Activated CD8-positive, alpha-beta T cell treated with anti-CD3 and anti-CD28 coated beads, Interleukin-2, amount 10 ng/mL, durations not matched to agents 7 days and 5 days (primary cell): ENCODE measurements around the gene CLK2. TPM values are rescaled to one million over a fixed set of nuclear protein-coding genes. Genes with fewer than 3 reads are reported as not detected.

Source experiments
- ATAC-seq: fragments of 150-1000 bp; cut with Tn5 transposase; one replicate; pipeline ENCODE4 v1.10.0; 2021; ENCODE audit warnings: moderate library complexity
- CTCF ChIA-PET: fragments of 350-600 bp; sonication (Branson Sonifier 250); formaldehyde crosslinking; loops from one replicate; lab custom pipeline; 2021; ENCODE audit warnings: antibody characterized with exemption; lab: Charles Lee
- POLR2A ChIA-PET: fragments of 350-600 bp; sonication (Branson Sonifier 250); formaldehyde crosslinking; loops from one replicate; lab custom pipeline; 2021; ENCODE audit warnings: antibody characterized with exemption; lab: Charles Lee
- DNase-seq: peaks from one replicate; pipeline ENCODE4 v3.0.0-alpha.2; 2020
- H3K27ac Mint-ChIP-seq: one replicate; pipeline ENCODE4 v1.8.0; 2021; ENCODE audit warnings: mild to moderate bottlenecking, mixed read lengths
- H3K27me3 Mint-ChIP-seq: one replicate; pipeline ENCODE4 v1.8.0; 2021; ENCODE audit warnings: low read depth, mixed read lengths
- H3K36me3 Mint-ChIP-seq: one replicate; pipeline ENCODE4 v1.8.0; 2021; ENCODE audit warnings: low read depth, mixed read lengths
- H3K4me1 Mint-ChIP-seq: one replicate; pipeline ENCODE4 v1.8.0; 2021; ENCODE audit warnings: low read depth, mixed read lengths
- H3K4me3 Mint-ChIP-seq: one replicate; pipeline ENCODE4 v1.8.0; 2021; ENCODE audit warnings: mild to moderate bottlenecking, mixed read lengths
- H3K9me3 Mint-ChIP-seq: one replicate; pipeline ENCODE4 v1.8.0; 2022; ENCODE audit warnings: mixed read lengths; ENCODE audit not compliant: insufficient read depth
- total RNA-seq, 2 experiments: library from RNA; stranded (reverse); gene quantifications; one replicate each; pipeline ENCODE4 v1.2.3, GENCODE V29; 2021

Gene CLK2
- total RNA-seq, 2 experiments from 2014 or later: 101 to 104 TPM

DNA sequence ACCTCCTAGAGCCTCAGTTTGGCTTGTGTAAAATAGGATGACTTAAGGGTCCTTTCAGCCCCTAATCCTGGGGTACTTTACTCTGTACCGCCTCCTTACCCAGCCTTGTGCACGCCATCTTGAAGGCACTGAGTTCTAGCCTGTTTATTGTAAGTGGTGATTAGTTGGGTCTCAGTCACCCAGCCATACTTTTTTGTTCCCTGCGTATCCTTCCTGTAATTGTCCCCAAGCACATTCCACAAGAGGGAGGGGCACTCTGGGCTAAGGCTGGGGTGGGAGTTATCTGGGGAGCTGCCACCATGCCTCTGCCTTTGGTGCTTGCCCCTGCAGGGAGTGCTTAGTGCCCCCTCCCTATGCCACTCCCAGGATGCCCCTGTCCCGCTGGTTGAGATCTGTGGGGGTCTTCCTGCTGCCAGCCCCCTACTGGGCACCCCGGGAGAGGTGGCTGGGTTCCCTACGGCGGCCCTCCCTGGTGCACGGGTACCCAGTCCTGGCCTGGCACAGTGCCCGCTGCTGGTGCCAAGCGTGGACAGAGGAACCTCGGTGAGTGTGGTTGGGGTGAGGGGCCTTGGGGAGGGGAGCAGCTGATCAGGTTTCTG lies 36.2 kb upstream of the CLK2 start:
- peaks cover 42% of the 10 kb centered on the region for H3K4me1 Mint-ChIP-seq
- no peaks in the 10 kb centered on the region for H3K9me3 Mint-ChIP-seq
- H3K36me3 Mint-ChIP-seq: peaks cover 45% of the 10 kb centered on the region
- H3K27me3 Mint-ChIP-seq: no peaks in the 10 kb centered on the region
- peak overlapping the region; percentile 93 for H3K27ac Mint-ChIP-seq
- CTCF ChIA-PET: interaction anchor here (0.6 kb wide), 1 partner anchor 59 kb away, joined by 3 read pairs; no protein-coding TSS in a partner anchor
- no peak for DNase-seq
- POLR2A ChIA-PET: interaction anchor here (0.6 to 1.1 kb wide), 2 partner anchors 14 to 584 kb away, joined by 3 to 6 read pairs; no protein-coding TSS in a partner anchor
- ATAC-seq: no peak
- H3K4me3 Mint-ChIP-seq: peak overlapping the region; percentile 98

DNA sequence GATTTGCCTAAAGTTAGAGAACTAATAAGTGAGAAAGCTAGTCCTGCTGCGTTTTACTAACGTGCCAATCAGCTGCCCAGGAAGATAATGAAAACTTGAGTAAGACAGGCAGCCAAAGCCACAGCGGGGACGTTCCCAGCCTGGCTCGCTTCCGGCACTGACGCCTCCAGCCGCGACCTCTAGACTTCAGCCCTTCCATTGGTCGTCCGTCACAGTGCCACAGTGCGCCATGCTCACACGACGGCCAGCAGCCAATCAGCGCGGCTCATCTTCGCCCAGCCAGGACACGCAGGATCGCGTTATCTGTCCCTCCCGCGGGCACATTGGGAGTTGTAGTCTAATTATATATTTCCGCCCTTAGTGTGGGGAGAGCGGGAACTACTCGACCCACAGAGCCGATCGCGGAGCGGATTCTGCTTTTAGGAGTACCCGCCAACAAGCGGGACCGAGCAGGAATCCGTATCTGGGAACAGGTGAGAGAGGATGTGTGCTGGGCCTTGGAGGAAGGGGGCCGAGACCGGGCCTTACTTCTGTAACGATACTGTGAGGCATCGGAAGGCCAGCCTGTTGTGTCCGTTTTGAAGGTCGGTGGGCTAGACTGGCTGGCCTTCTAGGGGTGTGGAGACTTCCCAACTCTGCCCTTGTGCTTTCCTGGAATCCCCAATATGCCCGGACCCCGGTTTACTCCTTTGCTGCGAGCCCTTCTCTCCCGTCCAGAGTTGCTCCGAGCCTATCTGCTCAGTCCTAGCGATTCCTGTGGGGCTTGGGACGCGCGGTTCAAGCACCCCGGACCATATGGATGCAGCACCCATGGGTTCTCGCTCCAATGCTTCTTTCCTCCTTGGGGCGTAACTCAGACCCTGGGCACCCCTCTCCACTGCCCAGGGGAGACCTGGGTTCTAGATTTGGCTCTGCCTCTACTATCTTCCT lies 35.5 kb upstream of the CLK2 start, which contains the start of gene FDPS:
TSS of gene FDPS (plus strand) at position 374 of the 930 bp plus-strand sequence. CDS start 924 bp downstream, outside the sequence.
- peak within 1 kb of the TSS; percentile 93 for H3K27ac Mint-ChIP-seq
- DNase-seq: peak; percentile 99
- ATAC-seq: peak; percentile 99
- H3K9me3 Mint-ChIP-seq: no peaks in the 10 kb centered on the region
- peak within 1 kb of the TSS; percentile 98 for H3K4me3 Mint-ChIP-seq
- POLR2A ChIA-PET: interaction anchor here (0.6 to 1.9 kb wide), 8 partner anchors 12 to 80 kb away, joined by 3 to 14 read pairs (median 4); partner anchors contain the start of genes CLK2 and RUSC1
- H3K27me3 Mint-ChIP-seq: no peaks in the 10 kb centered on the region
- peaks cover 40% of the 10 kb centered on the region for H3K36me3 Mint-ChIP-seq
- CTCF ChIA-PET: interaction anchor here (0.6 to 7.2 kb wide), 7 partner anchors 14 to 291 kb away, joined by 3 to 81 read pairs (median 5); partner anchors contain the start of genes RUSC1, SCAMP3 and TRIM46
- peaks cover 42% of the 10 kb centered on the region for H3K4me1 Mint-ChIP-seq

DNA sequence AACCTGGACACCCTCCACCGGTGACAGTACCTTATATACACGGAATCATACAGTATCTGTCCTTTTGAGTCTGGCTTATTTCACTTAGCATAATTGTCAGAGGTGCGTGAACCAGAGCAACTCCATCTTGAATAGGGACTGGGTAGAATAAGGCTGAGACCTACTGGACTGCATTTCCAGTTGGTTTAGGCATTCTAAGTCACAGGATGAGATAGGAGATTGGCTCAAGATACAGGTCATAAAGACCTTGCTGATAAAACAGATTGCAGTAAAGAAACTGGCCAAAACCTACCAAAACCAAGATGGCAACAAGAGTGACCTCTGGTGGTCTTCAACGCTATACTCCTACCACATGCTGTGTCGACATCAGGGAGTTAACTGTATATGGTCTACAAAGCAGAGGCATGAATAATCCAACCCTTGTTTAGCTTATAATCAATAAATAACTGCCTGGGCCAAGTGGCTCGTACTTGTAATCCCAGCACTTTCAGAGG lies 34.0 kb upstream of the CLK2 start:
- DNase-seq: no peak
- peaks cover 2% of the 10 kb centered on the region for H3K27me3 Mint-ChIP-seq
- POLR2A ChIA-PET: interaction anchor here (0.8 to 1.9 kb wide), 5 partner anchors 16 to 79 kb away, joined by 3 to 14 read pairs (median 4); partner anchors contain the start of gene SCAMP3

DNA sequence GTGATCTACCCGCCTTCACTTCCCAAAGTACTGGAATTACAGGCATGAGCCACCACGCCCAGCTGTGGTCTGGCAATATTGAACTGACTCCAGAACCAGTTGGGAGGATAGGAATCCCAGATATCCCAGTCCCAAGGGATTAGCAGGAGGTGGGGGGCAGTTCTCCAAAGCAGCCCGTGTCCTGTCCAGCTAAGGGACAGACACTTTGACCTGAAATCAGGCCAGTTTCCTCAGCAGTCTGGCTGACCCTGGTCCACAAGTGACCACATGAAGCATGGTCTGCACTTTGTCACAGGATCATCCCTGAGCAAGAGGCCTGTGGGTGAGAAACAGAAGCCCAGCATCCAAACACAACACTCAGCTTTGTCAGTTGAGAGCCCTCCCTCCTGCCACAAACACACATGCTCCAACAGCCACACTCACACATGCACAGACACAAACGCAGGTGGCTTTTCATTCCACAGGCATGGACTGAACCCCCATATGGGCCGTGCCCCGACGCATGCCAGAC lies 32.6 kb upstream of the CLK2 start:
- ATAC-seq (no peak), DNase-seq (no peak)
- peak overlapping the region; percentile 10 for H3K4me3 Mint-ChIP-seq
- peaks cover 5% of the 10 kb centered on the region for H3K27me3 Mint-ChIP-seq
- CTCF ChIA-PET: interaction anchor here (7.2 kb wide), 1 partner anchor 55 kb away, joined by 81 read pairs; no protein-coding TSS in a partner anchor
- peaks cover 16% of the 10 kb centered on the region for H3K36me3 Mint-ChIP-seq
- POLR2A ChIA-PET: interaction anchor here (1.7 kb wide), 1 partner anchor 44 kb away, joined by 5 read pairs; the partner anchor contains the start of gene SCAMP3
- H3K9me3 Mint-ChIP-seq: no peaks in the 10 kb centered on the region
- peak overlapping the region; percentile 64 for H3K27ac Mint-ChIP-seq
- H3K4me1 Mint-ChIP-seq: peaks cover 21% of the 10 kb centered on the region

More for the DNA sequence above, 34.0 kb upstream of the CLK2 start:
- CTCF ChIA-PET: interaction anchor here (0.7 to 7.2 kb wide), 10 partner anchors 9 to 233 kb away, joined by 3 to 81 read pairs (median 4); partner anchors contain the start of genes CLK2, RUSC1 and TRIM46
- Mint-ChIP-seq H3K27ac (peak overlapping the region; percentile 93), H3K4me3 (peak overlapping the region; percentile 57), H3K36me3 (peaks cover 27% of the 10 kb centered on the region), H3K9me3 (no peaks in the 10 kb centered on the region), H3K4me1 (peaks cover 32% of the 10 kb centered on the region)
- ATAC-seq: no peak

DNA sequence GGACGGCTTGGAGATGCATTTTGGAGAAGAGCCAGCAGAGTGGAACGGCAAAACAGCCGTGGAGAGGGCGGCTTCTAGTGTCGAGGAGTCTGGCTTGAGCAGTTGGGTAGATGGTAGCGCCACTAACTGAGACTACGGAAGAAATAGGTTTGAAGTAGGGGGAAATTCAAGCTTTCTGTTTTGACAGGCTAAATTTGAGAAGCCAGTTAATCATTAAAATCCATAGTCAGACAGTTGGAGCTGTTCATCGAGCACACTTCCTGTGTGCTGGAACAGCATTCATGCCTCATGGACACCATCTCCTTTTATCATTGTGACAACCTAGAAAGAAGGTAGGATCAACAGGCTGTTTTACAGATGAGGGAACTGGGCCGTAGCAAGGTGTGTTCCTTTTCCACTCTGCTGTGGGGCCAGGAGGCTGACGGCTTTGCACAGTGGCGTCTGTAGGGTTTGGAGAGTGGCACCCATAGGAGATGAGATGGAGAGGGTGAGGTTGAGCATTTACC lies 31.3 kb upstream of the CLK2 start:
- no peaks in the 10 kb centered on the region for H3K9me3 Mint-ChIP-seq
- POLR2A ChIA-PET: no interaction called here

DNA sequence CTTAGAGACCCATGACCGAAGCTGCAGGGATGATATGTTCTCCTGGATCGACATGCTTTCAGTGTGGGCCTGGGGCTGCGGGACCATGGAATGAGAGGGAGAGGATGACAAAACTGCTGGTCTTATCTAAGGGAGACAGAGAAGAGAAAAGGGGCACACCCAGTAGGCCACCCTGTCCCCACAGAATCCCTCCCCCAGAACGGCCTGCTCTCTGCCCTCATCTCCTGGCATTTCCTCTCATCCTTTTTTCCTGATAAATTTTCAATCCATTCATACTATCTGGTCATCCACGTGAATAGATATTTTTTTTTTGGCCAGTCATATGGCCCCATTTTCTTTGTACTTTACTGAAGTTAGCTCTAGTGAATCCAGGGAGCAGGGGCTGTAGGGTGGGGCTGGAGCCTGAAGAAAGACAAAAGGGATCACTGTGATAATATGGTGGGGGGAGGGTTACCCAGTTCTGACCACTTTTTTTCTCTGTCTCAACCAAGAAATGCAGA lies 28.1 kb upstream of the CLK2 start, which contains the start of gene PKLR:
TSS of gene PKLR (minus strand) at position 97 of the 500 bp plus-strand sequence. CDS start at position 54, 43 bp downstream.
- Mint-ChIP-seq H3K27ac (no peak within 1 kb of the TSS), H3K9me3 (no peaks in the 10 kb centered on the region), H3K4me1 (no peaks in the 10 kb centered on the region), H3K36me3 (no peaks in the 10 kb centered on the region), H3K27me3 (peaks cover 17% of the 10 kb centered on the region), H3K4me3 (no peak within 1 kb of the TSS)
- ChIA-PET POLR2A (interaction anchor here (0.6 to 1.1 kb wide), 2 partner anchors 12 to 16 kb away, joined by 3 read pairs; no protein-coding TSS in a partner anchor), CTCF (interaction anchor here (1.8 kb wide), 1 partner anchor 51 kb away, joined by 4 read pairs; no protein-coding TSS in a partner anchor)
- no peak for ATAC-seq
- no peak for DNase-seq

More for the DNA sequence above, 31.3 kb upstream of the CLK2 start:
- peaks cover 6% of the 10 kb centered on the region for H3K36me3 Mint-ChIP-seq
- DNase-seq (no peak), ATAC-seq (no peak)
- H3K4me3 Mint-ChIP-seq: no peak overlapping the region
- H3K27ac Mint-ChIP-seq: no peak overlapping the region
- H3K4me1 Mint-ChIP-seq: peaks cover 10% of the 10 kb centered on the region
- peaks cover 5% of the 10 kb centered on the region for H3K27me3 Mint-ChIP-seq
- CTCF ChIA-PET: interaction anchor here (7.2 kb wide), 1 partner anchor 54 kb away, joined by 81 read pairs; no protein-coding TSS in a partner anchor

DNA sequence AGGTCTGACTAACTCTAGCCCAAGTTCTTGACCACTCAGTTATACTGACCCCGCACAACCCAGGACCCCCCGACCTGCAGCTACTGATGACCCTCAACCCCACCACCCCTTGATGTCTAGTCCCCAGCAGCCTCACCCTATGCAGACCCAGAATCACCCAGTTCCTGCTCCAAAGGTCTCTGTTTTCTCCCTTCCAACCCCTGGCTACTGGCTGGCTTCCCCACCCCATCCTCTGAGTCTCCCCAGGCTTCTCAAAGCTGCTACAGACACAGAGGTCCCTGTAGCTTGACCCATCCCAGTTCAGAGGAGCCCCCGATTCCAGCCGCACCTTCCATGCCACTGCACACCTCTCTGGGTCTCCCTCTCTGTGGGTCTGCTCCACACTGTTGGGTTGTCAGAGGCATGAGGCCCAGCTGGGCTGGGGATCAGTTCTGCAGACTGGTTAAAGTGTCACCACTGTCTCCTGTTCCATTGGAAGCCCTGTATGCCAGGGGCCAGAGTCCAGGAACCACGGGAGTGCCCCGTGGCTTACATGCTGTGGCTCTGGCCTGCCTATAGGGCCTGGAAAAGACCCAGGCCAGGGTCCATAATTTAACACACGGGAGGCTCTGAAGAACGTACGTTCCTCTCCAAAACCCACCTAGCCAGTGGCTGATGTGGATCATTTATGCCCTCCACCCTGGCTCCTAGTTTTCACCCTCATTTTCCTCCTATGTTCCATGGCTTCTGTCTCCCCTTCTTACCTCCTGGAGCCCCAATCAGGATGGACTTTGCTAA lies 27.4 kb upstream of the CLK2 start:
- H3K4me3 Mint-ChIP-seq: no peak overlapping the region
- H3K27ac Mint-ChIP-seq: no peak overlapping the region
- DNase-seq (no peak), ATAC-seq (no peak)
- no peaks in the 10 kb centered on the region for H3K9me3 Mint-ChIP-seq
- H3K36me3 Mint-ChIP-seq: no peaks in the 10 kb centered on the region
- ChIA-PET CTCF (interaction anchor here (1.7 to 1.8 kb wide), 2 partner anchors 22 to 51 kb away, joined by 4 to 7 read pairs; no protein-coding TSS in a partner anchor), POLR2A (interaction anchor here (1.1 kb wide), 1 partner anchor 17 kb away, joined by 3 read pairs; no protein-coding TSS in a partner anchor)
- H3K4me1 Mint-ChIP-seq: no peaks in the 10 kb centered on the region
- H3K27me3 Mint-ChIP-seq: peaks cover 22% of the 10 kb centered on the region

DNA sequence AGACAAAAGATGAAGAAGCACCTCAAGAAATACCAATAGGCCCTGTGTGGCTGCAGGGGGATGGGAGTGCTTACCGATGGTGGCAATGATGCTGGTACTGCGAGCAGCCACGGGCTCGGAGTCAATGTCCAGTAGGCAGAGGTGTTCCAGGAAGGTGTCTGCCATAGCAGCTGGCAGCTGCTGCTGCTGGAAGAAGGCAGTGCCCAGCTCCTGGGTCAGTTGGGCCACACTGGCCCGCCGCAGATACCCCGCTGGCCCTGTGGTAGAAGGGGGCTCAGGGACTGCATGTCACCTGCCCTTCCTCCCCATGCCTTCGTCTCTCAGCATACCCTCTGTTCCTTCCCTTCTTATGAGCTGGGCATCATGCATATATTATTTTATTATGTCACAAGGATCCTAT lies 26.7 kb upstream of the CLK2 start:
- H3K4me1 Mint-ChIP-seq: peaks cover 3% of the 10 kb centered on the region
- H3K4me3 Mint-ChIP-seq: no peak overlapping the region
- no peak for ATAC-seq
- CTCF ChIA-PET: interaction anchor here (1.7 to 1.8 kb wide), 2 partner anchors 23 to 50 kb away, joined by 4 to 7 read pairs; no protein-coding TSS in a partner anchor
- no peak for DNase-seq
- no peak overlapping the region for H3K27ac Mint-ChIP-seq
- peaks cover 27% of the 10 kb centered on the region for H3K27me3 Mint-ChIP-seq
- POLR2A ChIA-PET: no interaction called here
- no peaks in the 10 kb centered on the region for H3K9me3 Mint-ChIP-seq
- H3K36me3 Mint-ChIP-seq: no peaks in the 10 kb centered on the region

DNA sequence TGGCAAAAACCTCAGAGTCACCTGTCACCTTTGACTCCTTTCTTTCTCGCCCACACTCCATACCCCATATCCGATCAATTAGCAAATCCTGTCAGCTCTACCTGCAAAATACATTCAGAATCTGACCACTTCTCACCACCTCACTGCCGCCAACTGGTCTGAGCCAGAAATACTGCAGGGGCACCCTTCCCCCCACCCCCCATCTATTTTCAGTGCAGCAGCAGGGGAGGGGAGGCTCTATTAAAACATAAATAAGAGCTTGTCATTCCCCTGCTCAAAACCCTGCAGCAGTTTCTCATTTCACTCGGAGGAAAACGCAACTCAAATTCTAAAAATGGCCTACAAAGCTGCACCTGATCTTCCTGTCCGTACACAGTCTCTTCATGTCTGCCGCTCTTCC lies 24.1 kb upstream of the CLK2 start:
- Mint-ChIP-seq H3K4me3 (no peak overlapping the region), H3K36me3 (no peaks in the 10 kb centered on the region), H3K27ac (no peak overlapping the region), H3K27me3 (peaks cover 41% of the 10 kb centered on the region), H3K4me1 (peaks cover 7% of the 10 kb centered on the region), H3K9me3 (no peaks in the 10 kb centered on the region)
- CTCF ChIA-PET: interaction anchor here (1.2 to 1.4 kb wide), 2 partner anchors 26 to 46 kb away, joined by 4 to 5 read pairs; no protein-coding TSS in a partner anchor
- ATAC-seq (no peak), DNase-seq (no peak)
- POLR2A ChIA-PET: no interaction called here

DNA sequence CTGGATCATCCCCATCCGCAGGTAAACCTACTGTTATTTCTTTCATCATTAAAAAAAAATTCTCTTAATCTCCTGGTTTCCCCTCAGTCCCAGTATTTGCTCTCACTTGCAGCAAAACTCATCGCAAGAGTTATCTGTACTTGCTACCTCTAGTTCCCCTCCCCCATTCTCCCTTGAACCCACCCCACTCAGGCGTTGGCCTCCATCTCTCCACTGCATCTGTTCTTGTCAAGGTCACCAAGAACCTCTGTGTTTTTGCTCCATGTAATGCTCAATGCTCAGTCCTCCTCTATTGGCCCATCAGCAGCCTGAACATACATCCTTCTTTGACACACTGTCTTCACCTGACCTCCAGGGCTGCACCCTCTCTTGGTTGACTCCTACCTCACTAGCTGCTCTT lies 23.4 kb upstream of the CLK2 start:
- Mint-ChIP-seq H3K27me3 (peaks cover 40% of the 10 kb centered on the region), H3K36me3 (no peaks in the 10 kb centered on the region), H3K4me1 (peaks cover 7% of the 10 kb centered on the region), H3K9me3 (no peaks in the 10 kb centered on the region), H3K27ac (no peak overlapping the region), H3K4me3 (no peak overlapping the region)
- ATAC-seq: no peak
- POLR2A ChIA-PET: no interaction called here
- CTCF ChIA-PET: no interaction called here
- DNase-seq: no peak
